Right lobe of liver (tissue), 4 donors: ENCODE data around the gene NEK9.

ENCODE experiments used
- POLR2A ChIP-seq: fragments of 450-650 bp; IDR thresholded peaks from one replicate; pipeline ENCODE4 v1.6.1; 2017; ENCODE audit warnings: antibody characterized with exemption, mild to moderate bottlenecking
- TF ChIP-seq, protein P1 (sequence below), 4 donors: fragments of 200-600 bp in 3 of 4; fragments of 450-650 bp in 1 of 4; IDR thresholded peaks; one replicate each; pipeline versions ENCODE4 v1.5.1 to v1.8.0; 2016 to 2022; ENCODE audit warnings: antibody characterized with exemption in 4 of 4, mild to moderate bottlenecking in 2 of 4
- donor health status: DM: no; HTN: no; CAD: no.
- donor health status: DM: no; HTN: no; CAD: no.
- donor health status: DM: no; HTN: yes; CAD: no.

DNA sequence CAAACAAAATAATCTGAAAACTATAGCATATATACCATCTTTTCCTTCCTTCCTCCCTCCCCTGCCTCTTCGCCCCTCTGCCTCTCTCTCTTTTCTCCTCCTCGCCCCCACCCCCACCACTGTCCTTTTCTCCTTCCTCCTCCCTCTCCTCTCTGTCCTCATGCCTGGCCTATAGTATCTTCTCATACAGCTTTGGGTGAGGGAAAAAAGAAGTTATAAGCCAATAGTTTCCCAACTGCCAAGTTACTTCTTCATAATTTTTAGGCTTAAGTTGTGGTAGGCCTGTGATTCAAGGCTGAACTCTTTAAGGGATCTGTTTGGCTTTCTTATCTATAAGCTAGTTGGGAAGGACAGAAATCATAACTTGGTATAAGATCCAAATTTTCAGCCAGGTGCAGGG lies 40.5 kb upstream of the NEK9 start:
- TF ChIP-seq, protein P1, sequence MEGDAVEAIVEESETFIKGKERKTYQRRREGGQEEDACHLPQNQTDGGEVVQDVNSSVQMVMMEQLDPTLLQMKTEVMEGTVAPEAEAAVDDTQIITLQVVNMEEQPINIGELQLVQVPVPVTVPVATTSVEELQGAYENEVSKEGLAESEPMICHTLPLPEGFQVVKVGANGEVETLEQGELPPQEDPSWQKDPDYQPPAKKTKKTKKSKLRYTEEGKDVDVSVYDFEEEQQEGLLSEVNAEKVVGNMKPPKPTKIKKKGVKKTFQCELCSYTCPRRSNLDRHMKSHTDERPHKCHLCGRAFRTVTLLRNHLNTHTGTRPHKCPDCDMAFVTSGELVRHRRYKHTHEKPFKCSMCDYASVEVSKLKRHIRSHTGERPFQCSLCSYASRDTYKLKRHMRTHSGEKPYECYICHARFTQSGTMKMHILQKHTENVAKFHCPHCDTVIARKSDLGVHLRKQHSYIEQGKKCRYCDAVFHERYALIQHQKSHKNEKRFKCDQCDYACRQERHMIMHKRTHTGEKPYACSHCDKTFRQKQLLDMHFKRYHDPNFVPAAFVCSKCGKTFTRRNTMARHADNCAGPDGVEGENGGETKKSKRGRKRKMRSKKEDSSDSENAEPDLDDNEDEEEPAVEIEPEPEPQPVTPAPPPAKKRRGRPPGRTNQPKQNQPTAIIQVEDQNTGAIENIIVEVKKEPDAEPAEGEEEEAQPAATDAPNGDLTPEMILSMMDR (IDR thresholded peaks at IDR 0.05) = no peak
- TF ChIP-seq POLR2A = no peak
